ENCODE results near the gene NBL1.

- TF ChIP-seq CTCF (IDR thresholded peaks at IDR 0.05) (no peak), POLR2A (IDR thresholded peaks at IDR 0.05) (no peak)
Measured at GRCh38 chr1:19684677-19685076, 40.6 kb downstream of the NBL1 start.
